ENCODE results near the gene FNDC3B. TPM values are rescaled to one million over a fixed set of nuclear protein-coding genes. Genes with fewer than 3 reads are reported as not detected.
A peak's percentile ranks its signal among the peaks of the same experiment; 100 is the strongest.

Gene FNDC3B
- total and polyA plus RNA-seq, 12 donors: 9.7 to 118 (median 85.0) TPM

GRCh38 chr3:172270557-172271166 lies 231.3 kb downstream of the FNDC3B start:
- Histone ChIP-seq H3K27ac (no peak overlapping the region), H3K36me3 (peaks cover 0 to 91% (median 15%) of the 10 kb centered on the region in 9 donors), H3K4me3 (no peak overlapping the region), H3K4me1 (peaks cover 0 to 39% (median 23%) of the 10 kb centered on the region in 9 donors), H3K9me3 (no peaks in the 10 kb centered on the region), H3K27me3 (no peaks in the 10 kb centered on the region)
- WGBS, 2 donors: 92 to 93% methylated on average over 4 of the region's 4 CpGs
- DNase-seq: no peak
- intact Hi-C loops (cut with DNase I): no loop called here
- TF ChIP-seq, protein P1, sequence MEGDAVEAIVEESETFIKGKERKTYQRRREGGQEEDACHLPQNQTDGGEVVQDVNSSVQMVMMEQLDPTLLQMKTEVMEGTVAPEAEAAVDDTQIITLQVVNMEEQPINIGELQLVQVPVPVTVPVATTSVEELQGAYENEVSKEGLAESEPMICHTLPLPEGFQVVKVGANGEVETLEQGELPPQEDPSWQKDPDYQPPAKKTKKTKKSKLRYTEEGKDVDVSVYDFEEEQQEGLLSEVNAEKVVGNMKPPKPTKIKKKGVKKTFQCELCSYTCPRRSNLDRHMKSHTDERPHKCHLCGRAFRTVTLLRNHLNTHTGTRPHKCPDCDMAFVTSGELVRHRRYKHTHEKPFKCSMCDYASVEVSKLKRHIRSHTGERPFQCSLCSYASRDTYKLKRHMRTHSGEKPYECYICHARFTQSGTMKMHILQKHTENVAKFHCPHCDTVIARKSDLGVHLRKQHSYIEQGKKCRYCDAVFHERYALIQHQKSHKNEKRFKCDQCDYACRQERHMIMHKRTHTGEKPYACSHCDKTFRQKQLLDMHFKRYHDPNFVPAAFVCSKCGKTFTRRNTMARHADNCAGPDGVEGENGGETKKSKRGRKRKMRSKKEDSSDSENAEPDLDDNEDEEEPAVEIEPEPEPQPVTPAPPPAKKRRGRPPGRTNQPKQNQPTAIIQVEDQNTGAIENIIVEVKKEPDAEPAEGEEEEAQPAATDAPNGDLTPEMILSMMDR (IDR thresholded peaks at IDR 0.05): no peak
- ATAC-seq: no peak

- DNase-seq (no peak), ATAC-seq (no peak)
- WGBS, 2 donors: 94 to 95% methylated on average over 9 of the region's 9 CpGs
- peaks cover 0 to 91% (median 13%) of the 10 kb centered on the region in 9 donors for H3K36me3 ChIP-seq
- H3K27ac ChIP-seq: peak overlapping the region in 2 of 10 donors; percentile 42 to 45
- TF ChIP-seq, protein P1 (IDR thresholded peaks at IDR 0.05): no peak
- intact Hi-C loops (cut with DNase I): no loop called here
- H3K4me3 ChIP-seq: no peak overlapping the region
- no peaks in the 10 kb centered on the region for H3K27me3 ChIP-seq
- peaks cover 0 to 46% (median 31%) of the 10 kb centered on the region in 9 donors for H3K4me1 ChIP-seq
- H3K9me3 ChIP-seq: no peaks in the 10 kb centered on the region
Observed at GRCh38 chr3:172271386-172271976, 232.1 kb downstream of the FNDC3B start.

- no peaks in the 10 kb centered on the region for H3K27me3 ChIP-seq
- ATAC-seq: peak in 6 of 8 donors; percentile 14 to 73 (median 48)
- DNase-seq: no peak
- peak overlapping the region in 4 of 10 donors; percentile 18 to 45 (median 40) for H3K27ac ChIP-seq
- TF ChIP-seq, protein P1 (IDR thresholded peaks at IDR 0.05): no peak
- H3K4me3 ChIP-seq: no peak overlapping the region
- no peaks in the 10 kb centered on the region for H3K9me3 ChIP-seq
- H3K4me1 ChIP-seq: peaks cover 0 to 55% (median 33%) of the 10 kb centered on the region in 9 donors
- peaks cover 0 to 91% (median 4%) of the 10 kb centered on the region in 9 donors for H3K36me3 ChIP-seq
- intact Hi-C loops (cut with DNase I): no loop called here
- 82 to 84% methylated on average over 2 of the region's 2 CpGs for WGBS, 2 donors
Observed at GRCh38 chr3:172272698-172273097, 233.3 kb downstream of the FNDC3B start.

- WGBS, 2 donors: 97 to 99% methylated on average over 1 of the region's 1 CpG
- TF ChIP-seq, protein P1 (IDR thresholded peaks at IDR 0.05): no peak
- Histone ChIP-seq H3K4me1 (peaks cover 0 to 60% (median 39%) of the 10 kb centered on the region in 9 donors), H3K36me3 (peaks cover 0 to 89% (median 4%) of the 10 kb centered on the region in 9 donors), H3K27me3 (no peaks in the 10 kb centered on the region), H3K9me3 (no peaks in the 10 kb centered on the region), H3K27ac (peak overlapping the region in 5 of 10 donors; percentile 5 to 45 (median 27)), H3K4me3 (no peak overlapping the region)
- intact Hi-C loops (cut with DNase I): no loop called here
- ATAC-seq: no peak
- no peak for DNase-seq
Observed at GRCh38 chr3:172273378-172273777, 234.0 kb downstream of the FNDC3B start.

All from heart right ventricle (tissue), 16 donors.